Measurements from ENCODE around the gene PRKCQ.

PRKCQ gene

GRCh38 chr10:6522230-6522629, 57.8 kb downstream of the PRKCQ start:
- Histone ChIP-seq H3K9me3 (ENCODE audit: insufficient read depth, low read length) (no peaks in the 10 kb centered on the region), H3K27me3 (ENCODE audit: low read length) (no peaks in the 10 kb centered on the region), H3F3A (ENCODE audit: insufficient read depth) (no peaks in the 10 kb centered on the region), H3K27ac (ENCODE audit: low read depth, low read length) (no peak overlapping the region), H3K9ac (ENCODE audit: low read length) (no peak overlapping the region), H3K36me3 (ENCODE audit: low read length) (no peaks in the 10 kb centered on the region), H2AFZ (ENCODE audit: low read depth, low read length, severe bottlenecking) (no peak overlapping the region), H4K20me1 (ENCODE audit: low read depth, low read length) (no peaks in the 10 kb centered on the region), H3K79me2 (ENCODE audit: insufficient read depth, low read length) (no peaks in the 10 kb centered on the region), H3K9me2 (replicated peaks; ENCODE audit: insufficient read depth, low read length) (no peaks in the 10 kb centered on the region), H3K4me3 (ENCODE audit: insufficient read depth, low read length, poor library complexity, severe bottlenecking) (no peak overlapping the region), H3K4me2 (ENCODE audit: low read depth, low read length, poor library complexity, severe bottlenecking) (no peak overlapping the region)
- no peak for TF ChIP-seq EZH2phosphoT487 (conservative IDR thresholded peaks at IDR 0.05; ENCODE audit: low read length)
- TF ChIP-seq CTCF (IDR thresholded peaks at IDR 0.05; ENCODE audit: insufficient read depth, low read length, poor library complexity, severe bottlenecking), result no peak

- Histone ChIP-seq H3K9me2 (replicated peaks; ENCODE audit: insufficient read depth, low read length) (no peaks in the 10 kb centered on the region), H3K79me2 (ENCODE audit: insufficient read depth, low read length) (no peaks in the 10 kb centered on the region), H3K27ac (ENCODE audit: low read depth, low read length) (no peak overlapping the region), H3K4me2 (ENCODE audit: low read depth, low read length, poor library complexity, severe bottlenecking) (no peak overlapping the region), H3F3A (ENCODE audit: insufficient read depth) (no peaks in the 10 kb centered on the region), H3K9me3 (ENCODE audit: insufficient read depth, low read length) (no peaks in the 10 kb centered on the region), H3K9ac (ENCODE audit: low read length) (no peak overlapping the region), H2AFZ (ENCODE audit: low read depth, low read length, severe bottlenecking) (no peak overlapping the region), H4K20me1 (ENCODE audit: low read depth, low read length) (no peaks in the 10 kb centered on the region), H3K4me3 (ENCODE audit: insufficient read depth, low read length, poor library complexity, severe bottlenecking) (no peak overlapping the region), H3K36me3 (ENCODE audit: low read length) (no peaks in the 10 kb centered on the region), H3K27me3 (ENCODE audit: low read length) (no peaks in the 10 kb centered on the region)
- TF ChIP-seq EZH2phosphoT487 (conservative IDR thresholded peaks at IDR 0.05; ENCODE audit: low read length) (no peak), CTCF (IDR thresholded peaks at IDR 0.05; ENCODE audit: insufficient read depth, low read length, poor library complexity, severe bottlenecking) (no peak)
Observed at GRCh38 chr10:6520138-6520537, 59.9 kb downstream of the PRKCQ start.

GRCh38 chr10:6518791-6519429, 61.2 kb downstream of the PRKCQ start:
- Histone ChIP-seq H4K20me1 (ENCODE audit: low read depth, low read length) (no peaks in the 10 kb centered on the region), H3F3A (ENCODE audit: insufficient read depth) (no peaks in the 10 kb centered on the region), H3K9me3 (ENCODE audit: insufficient read depth, low read length) (no peaks in the 10 kb centered on the region), H3K9me2 (replicated peaks; ENCODE audit: insufficient read depth, low read length) (no peaks in the 10 kb centered on the region), H3K27me3 (ENCODE audit: low read length) (no peaks in the 10 kb centered on the region), H2AFZ (ENCODE audit: low read depth, low read length, severe bottlenecking) (no peak overlapping the region), H3K4me3 (ENCODE audit: insufficient read depth, low read length, poor library complexity, severe bottlenecking) (no peak overlapping the region), H3K79me2 (ENCODE audit: insufficient read depth, low read length) (no peaks in the 10 kb centered on the region), H3K4me2 (ENCODE audit: low read depth, low read length, poor library complexity, severe bottlenecking) (no peak overlapping the region), H3K36me3 (ENCODE audit: low read length) (no peaks in the 10 kb centered on the region), H3K9ac (ENCODE audit: low read length) (no peak overlapping the region), H3K27ac (ENCODE audit: low read depth, low read length) (no peak overlapping the region)
- TF ChIP-seq EZH2phosphoT487 (conservative IDR thresholded peaks at IDR 0.05; ENCODE audit: low read length), result no peak
- TF ChIP-seq CTCF (IDR thresholded peaks at IDR 0.05; ENCODE audit: insufficient read depth, low read length, poor library complexity, severe bottlenecking), result no peak
